NK-92 (cell line): ENCODE measurements around the gene MS4A10.

Experiments used
- DNase-seq: peaks from one replicate; lab custom pipeline; 2025; ENCODE audit not compliant: unreplicated experiment; lab: John Stamatoyannopoulos, UW

Gene MS4A10

GRCh38 chr11:60786811-60787567 is 1.9 kb downstream of the MS4A10 start:
- no peak for DNase-seq

DNA sequence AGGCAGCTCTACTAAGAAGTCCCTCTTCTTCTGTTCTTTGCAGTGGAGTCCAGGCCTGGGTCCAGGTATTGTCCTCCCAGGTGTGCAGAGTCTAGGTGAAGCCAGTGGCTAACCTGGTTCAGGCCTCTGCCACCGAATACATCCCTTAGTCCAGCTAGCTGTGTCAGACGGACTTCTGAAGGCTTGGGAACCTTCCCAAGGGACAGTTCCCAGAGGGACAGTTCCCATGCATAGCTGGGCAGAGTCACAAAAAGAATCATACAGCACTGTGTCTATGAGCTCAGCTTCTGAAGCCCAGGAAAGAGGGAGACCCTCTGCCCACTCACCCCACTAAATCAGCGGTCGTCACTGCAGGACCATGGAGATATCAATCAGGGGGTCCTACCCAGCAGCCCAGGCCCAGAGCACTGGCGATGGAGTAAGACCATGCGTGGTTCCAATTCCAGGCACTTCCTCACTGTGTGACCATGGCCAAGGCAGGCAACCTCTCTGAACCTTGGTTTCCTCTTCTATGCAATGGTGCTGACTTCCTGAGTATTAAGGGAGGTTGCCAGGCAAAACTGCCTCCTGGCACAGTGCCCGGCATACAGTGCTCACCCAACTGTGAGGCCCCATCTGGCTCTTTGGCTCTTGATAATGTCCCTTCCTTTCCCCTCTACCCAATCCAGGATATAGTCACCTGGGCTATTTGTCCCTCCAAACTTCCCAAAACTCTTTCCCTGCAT is 3.4 kb downstream of the MS4A10 start:
- DNase-seq, result no peak

- DNase-seq, result no peak
Observed at GRCh38 chr11:60790726-60791125, 5.6 kb downstream of the MS4A10 start.

DNA sequence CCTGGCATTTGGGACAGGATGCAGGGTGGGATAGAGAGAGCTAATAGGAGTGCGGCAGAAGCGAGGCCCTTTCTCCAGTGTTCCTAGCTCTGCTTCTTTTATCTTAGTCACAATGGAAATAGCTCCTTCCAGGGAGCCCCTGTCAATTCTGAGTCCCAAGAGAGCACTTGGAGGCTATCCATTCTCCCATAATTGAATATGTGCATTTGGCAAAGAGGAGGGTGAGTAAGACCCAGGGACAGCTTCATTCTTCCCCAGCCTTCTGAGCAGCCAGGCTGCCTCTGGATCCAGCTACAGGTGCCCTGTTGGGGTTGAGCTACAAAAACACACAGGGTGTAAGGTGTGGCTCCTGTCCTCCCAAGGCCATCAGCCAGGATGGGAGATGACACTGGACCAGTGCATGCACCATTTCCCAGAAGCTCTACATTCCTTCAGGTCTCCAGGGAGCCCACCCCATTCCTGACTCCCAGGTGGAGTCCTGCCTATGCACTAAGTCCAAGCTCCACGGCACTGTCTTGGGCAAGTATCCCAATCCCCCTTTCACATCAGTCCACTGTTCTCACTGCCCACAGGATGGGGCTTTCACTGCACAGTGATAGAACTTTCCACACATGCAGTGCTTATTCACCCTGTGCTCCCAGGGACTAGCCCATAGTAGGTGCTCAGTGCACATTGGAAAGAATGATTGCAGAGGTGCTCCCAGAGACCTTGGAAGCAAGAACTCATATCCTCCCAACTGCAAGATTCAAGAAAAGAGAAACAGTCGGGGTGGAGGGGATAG is 6.2 kb downstream of the MS4A10 start:
- DNase-seq, result no peak

- no peak for DNase-seq
Observed at GRCh38 chr11:60792521-60792920, 7.4 kb downstream of the MS4A10 start.

GRCh38 chr11:60795291-60795690 is 10.2 kb downstream of the MS4A10 start:
- DNase-seq, result no peak

- no peak for DNase-seq
Observed at GRCh38 chr11:60797846-60798630, 12.9 kb downstream of the MS4A10 start.

- no peak for DNase-seq
Observed at GRCh38 chr11:60798631-60799030, 13.5 kb downstream of the MS4A10 start.

- DNase-seq, result no peak
Observed at GRCh38 chr11:60801194-60801593, 16.1 kb downstream of the MS4A10 start.

DNA sequence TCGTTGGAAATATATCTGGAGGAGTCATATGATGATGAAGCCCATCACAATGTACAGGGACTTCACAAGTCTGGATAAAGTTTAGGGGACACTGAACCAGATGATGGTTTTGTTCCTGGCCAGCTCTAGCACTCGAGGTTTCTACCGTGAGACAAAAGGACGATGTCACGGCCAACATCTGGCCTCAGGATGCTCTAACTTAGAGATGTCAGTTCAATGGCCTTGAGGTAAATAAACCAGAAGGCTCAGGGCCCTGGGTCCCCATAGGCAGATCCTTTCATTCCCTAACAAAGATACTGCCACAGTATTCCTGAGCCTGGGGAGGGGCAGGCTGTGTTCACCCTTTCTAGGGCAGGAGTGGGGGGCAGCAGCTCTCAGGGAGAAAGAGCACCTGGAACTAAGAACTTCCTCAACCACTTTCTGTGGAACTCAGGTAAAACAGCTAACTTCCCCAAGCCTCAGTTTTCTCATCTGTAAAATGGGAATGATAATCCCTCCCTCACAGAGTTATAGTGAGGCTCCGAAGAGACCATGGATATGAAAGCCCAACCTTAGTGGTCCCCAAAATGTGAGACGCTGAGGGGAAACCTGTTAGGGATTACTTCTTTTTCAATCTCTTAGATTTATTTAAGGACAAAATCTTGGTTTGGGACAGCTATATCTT is 18.3 kb downstream of the MS4A10 start:
- no peak for DNase-seq

GRCh38 chr11:60809249-60809648 is 24.1 kb downstream of the MS4A10 start:
- no peak for DNase-seq

- DNase-seq, result no peak
Observed at GRCh38 chr11:60809691-60810090, 24.6 kb downstream of the MS4A10 start.

DNA sequence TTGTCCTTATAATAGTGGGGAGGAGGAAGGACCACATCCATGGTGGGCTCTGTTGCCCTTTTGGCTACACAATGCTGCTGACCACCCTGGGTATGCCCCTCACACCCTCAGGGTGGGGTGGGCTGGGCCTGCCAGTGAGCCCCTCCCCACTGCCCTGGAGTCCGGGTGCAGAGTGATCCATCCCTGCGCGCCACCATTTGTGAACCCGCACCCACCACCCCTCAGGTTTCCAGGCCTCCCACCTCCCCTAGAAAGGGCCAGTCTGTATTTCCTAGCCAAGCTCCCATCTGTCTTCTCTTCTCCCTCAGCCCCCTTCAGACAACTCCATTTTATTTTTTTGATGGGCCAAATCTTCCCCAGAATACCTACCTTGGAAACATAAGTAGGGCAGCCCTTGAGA is 25.0 kb downstream of the MS4A10 start:
- DNase-seq, result no peak

DNA sequence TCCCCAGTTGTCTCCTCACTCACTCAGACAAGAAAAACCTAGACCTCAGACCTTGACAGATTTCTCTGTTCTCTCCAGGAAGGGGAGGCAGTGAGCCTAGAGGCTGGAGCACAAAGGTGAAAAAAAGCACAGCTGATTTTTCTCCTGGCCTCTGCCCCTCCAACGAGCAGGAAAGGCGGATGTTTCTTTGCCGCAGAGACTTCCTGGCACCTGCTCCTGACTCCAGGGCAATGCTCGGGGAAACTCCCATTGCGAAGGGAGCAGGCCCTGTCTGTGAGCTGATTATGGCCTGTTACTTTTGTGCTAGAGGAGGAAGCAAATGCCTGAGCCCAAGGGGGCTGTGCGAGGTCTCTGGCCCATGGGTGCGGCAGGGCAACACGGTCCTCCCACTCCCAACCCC is 25.4 kb downstream of the MS4A10 start:
- DNase-seq, result no peak

GRCh38 chr11:60813324-60813723 is 28.2 kb downstream of the MS4A10 start:
- no peak for DNase-seq

DNA sequence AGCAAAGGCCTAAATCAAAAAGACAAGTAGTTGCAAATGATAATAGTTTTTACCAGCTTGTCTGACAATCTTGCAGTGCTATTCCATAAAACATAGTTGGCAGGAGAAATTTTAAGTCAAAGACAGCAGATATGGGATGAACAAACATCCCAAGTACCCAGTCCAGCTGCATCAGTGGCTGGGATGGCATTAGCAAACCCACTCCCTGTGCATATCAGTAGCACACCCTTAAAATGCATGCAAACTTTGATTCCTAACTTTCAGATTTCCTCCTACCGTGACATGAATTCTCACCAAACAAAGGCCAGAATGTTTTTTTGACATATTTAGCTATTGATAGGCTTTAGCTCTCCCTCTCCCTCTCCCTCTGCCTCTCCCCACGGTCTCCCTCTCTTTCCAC is 29.0 kb downstream of the MS4A10 start:
- no peak for DNase-seq

GRCh38 chr11:60816590-60817157 is 31.5 kb downstream of the MS4A10 start:
- no peak for DNase-seq

GRCh38 chr11:60818057-60818456 is 32.9 kb downstream of the MS4A10 start:
- no peak for DNase-seq

- DNase-seq, result no peak
Observed at GRCh38 chr11:60821827-60822599, 36.9 kb downstream of the MS4A10 start.
